Stimulated activated CD4-positive, alpha-beta T cell treated with anti-CD3 and anti-CD28 coated beads, Interleukin-4, amount 100 ng/mL, for 48 hours (primary cell): ENCODE measurements around the gene EPB41L1.

ENCODE experiments used
- DNase-seq, 2 donors: peaks; one replicate each; pipeline ENCODE4 v3.0.0-alpha.2; 2020; ENCODE audit warnings: low read depth in 2 of 2

The EPB41L1 gene

DNA sequence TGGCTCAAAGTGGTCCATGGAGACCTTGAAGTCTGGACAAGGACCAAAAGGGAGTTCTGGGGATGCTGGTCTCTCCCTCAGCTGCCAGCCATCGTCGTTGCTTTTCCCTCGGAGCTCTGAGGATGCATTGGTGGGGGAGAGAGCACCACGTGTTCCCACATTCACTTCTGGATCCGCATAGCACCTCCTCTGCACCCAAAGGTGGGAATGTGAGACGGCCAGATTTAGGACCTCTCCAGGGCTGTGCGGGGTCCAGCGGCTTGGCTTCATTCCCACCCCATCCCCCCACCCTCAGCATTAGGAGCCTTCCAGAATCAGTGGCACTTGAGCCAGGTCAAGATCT, 1.1 kb downstream of the EPB41L1 start:
- no peak for DNase-seq

DNA sequence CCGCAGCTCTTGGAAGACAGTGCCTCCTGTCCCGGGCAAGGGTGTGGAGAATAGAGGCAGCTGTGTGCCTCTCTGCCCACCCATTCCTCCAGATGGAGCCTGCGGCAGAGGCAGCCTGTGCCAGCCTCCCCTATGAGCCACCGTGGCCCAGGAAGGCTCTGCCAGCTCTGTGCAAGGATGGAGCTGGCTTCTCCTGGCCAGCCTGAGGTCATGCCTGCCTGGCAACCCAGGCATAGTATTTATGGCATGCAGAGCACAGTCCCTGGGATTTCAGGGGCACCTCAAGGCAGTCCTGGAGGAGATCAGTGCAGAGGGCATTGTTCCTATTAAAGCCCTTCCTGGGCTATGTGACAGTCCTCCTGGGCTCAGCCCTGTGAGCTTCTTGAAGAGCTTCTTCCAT, 1.5 kb downstream of the EPB41L1 start:
- DNase-seq: no peak

DNA sequence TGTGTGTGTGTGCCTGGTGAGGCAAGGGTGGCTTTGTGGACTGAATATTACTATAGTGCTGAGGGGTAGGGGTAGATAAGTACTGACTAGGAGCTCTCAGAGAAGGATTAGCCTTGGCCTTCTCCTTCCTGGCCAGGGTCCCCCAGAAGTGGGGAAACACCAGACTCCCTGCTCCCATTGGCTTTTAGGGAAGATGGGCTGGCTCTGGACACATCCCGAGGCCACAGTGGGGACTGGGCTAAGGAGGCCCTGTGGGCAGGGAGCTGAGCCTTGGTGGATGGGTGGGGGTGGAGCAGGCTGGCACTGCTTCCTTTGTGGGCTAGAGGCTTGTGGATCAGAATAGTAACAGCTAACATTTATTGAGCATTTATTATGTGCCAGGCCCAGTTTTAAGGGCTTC, 3.1 kb downstream of the EPB41L1 start:
- DNase-seq: no peak

DNA sequence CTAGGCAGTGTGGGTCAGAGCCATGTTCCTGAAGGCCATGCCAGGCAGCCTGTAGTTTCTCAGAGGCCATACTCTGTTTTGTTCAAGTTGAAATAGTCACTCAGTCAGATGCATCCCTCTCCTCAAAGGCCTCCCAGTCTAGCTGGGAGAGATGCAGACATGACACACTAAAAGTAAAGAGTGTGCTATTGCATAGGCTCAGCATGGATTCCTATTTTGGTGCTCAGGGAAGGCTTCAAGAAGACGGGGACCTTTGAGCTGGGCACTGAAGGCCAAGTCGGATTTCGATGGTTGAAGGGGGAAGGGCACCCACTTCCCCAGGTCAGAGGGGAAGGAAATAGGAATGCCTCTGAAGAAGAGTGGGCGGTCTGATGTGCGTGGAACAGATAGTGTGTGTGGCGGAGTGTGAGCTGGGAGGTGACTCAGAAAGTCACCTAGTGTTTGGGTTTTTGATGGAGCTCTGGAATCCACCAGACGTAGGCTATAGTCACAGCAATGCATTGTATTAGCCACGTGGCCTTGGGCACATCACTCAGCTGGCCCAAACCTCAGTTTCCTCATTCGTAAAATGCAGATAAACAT, 3.7 kb downstream of the EPB41L1 start:
- DNase-seq: no peak

DNA sequence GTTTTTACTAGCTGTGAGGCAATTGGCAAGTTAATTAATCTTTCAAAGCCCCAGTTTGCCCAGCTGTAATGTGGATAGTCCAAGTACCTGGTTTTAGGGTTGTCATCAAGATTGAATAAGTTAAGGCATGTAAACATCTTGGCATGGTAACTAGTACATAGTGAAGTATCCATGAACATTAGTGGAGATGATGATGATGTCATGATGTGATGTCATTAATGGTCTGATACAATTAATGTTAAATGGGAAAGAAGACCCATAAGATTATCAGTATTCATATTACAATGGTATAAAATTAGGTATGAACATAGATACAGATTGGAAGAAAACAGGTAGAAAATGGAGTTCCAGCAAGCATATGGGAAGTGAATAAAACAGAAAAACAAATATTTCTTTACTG, 5.3 kb downstream of the EPB41L1 start:
- DNase-seq: no peak

DNA sequence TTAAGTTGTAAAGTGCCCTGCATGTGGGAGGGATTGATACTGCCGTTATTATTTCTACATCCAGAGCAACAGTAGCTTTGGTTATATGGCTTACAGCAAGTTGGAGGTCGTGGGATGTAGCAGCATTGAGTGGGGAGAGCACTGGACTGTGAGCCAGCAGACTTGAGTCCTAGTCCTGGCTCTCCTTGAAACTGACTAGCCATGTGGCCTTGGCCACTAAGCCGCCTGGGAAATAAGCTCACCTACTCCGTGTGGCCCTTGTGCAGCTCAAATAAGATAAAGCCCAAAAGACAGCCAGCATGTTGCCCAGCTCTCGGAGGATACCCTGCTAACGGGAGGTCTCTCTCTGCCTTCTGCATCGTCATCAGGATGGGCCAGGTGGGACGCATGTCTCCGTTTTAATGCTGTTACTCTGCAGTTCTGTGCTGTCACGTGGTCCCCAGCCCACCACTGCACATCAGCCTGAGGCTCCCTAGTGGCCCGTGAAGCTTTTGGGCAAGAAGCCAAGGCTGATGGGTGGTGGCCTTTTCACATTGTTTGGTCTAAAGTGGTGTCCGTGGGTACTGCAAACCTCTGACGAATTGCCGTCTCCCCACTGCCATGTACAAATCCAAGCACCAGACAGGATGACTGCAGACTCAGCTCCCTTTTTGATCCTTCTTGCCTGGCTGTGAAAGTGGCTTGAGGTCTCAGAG, 7.9 kb downstream of the EPB41L1 start:
- DNase-seq: no peak

DNA sequence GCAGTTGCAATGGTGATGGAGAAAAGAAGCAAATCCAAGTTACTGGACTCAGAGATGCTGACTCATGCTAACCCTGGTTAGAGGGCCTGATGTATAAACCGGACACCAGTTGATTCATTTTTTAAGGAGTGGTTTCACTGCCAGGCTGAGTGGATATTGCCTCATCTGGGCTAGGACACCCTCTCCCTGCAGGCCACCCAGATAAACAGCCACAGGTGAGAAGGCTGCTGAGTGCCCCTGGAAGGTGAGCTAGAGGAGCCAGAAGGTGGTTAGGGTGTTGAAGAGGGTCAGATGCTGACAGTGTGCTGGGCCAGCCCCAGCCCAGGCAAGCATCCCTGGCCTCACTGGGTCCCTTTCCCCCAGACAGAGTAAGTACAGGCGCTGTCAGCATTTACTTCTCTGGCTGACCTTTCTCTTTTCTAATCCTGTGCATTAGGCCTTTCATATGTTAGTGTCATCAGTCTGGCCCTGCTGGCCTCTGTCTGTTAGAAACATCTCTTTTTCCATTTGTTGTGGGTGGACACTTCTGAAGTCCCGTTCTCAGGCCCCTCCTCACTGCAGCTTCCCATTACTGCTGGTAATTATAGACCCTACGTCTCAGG, 13.5 kb downstream of the EPB41L1 start:
- DNase-seq: no peak

DNA sequence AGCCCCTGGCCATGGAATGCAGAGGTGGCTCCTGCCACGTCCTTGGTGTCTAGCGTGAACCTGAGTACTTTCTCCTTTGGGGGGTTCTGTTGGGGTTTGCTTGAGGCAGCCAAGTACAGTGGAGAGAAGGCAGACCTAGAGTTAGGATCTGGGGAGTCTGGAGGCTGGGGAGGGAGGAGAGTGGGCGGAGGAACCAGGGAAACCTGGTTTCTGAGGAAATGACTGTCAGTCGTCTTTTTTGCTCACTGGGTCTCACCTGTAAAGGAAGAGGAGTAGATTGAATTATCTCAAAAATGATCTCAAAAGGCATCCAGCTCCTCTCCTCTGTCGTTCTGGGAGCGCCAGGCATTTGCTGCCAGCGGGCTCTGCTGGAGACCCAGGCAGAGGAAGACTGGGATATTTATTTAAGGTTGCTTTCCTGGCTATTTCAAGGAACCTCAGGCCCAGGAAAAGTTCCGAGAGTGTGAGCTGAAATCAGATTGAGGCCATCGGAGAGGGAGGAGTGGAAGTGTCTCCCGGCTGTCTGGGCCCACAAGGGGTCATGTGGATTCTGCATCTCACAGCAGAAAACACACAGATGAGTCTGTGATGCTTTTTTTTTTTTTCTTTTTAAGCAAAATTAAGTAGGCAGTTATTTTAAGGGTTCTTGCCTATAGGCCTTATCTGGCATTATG, 16.1 kb downstream of the EPB41L1 start:
- no peak for DNase-seq

DNA sequence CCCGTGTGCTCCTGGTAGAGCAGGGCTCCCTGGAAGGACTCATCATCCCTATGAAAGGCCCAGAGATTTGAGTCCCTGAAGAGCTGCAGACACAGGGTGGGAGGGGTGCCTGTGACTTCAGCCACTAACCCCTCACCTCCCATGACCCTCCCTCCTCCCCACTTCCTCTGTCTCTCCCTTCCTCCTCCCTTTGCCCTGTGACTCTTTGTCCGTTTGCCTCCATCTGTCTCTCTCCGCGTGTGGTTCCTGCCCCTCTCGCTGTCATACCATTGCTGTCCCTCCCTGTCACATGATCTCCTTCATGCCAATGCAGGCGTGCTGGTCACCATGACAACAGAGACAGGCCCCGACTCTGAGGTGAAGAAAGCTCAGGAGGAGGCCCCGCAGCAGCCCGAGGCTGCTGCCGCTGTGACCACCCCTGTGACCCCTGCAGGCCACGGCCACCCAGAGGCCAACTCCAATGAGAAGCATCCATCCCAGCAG, 19.0 kb downstream of the EPB41L1 start:
- DNase-seq: no peak

DNA sequence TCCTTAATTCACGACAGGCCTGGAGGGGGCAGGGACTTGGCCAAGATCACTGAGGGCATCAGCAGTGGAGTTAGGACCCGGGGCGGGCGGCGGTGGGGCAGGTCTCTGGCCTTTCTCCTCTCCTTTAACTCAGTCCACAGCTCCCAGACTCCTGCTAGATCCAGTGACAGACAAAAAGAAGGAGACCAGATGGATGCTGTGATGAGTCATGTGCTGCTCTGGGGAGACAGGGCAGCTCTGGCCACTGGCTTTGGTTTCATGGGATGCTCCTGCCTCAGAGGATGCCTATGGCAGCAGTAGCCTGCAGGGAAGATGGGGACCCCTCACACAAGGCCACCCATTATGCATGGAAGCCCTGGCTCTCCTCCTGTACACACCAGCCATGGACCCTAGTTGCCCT, 20.5 kb downstream of the EPB41L1 start:
- DNase-seq: no peak

DNA sequence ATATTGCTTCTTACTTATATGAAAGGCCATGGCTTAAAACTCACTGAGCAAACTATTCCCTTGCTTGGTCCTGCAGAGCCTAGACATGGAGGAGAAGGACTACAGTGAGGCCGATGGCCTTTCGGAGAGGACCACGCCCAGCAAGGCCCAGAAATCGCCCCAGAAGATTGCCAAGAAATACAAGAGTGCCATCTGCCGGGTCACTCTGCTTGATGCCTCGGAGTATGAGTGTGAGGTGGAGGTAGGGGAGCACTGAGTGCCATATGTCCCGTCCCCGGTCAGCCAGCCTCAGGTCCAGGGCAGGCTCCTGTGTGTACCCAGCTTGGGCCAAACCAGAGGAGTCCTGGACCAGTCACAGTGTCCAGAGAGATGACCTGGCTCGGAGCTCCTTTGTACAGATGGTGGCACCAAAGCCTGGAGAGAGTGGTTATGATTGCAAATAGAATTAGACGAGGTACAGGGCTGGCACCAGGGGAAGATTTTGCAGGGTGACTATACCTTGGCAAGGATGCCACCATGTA, 21.0 kb downstream of the EPB41L1 start:
- no peak for DNase-seq

DNA sequence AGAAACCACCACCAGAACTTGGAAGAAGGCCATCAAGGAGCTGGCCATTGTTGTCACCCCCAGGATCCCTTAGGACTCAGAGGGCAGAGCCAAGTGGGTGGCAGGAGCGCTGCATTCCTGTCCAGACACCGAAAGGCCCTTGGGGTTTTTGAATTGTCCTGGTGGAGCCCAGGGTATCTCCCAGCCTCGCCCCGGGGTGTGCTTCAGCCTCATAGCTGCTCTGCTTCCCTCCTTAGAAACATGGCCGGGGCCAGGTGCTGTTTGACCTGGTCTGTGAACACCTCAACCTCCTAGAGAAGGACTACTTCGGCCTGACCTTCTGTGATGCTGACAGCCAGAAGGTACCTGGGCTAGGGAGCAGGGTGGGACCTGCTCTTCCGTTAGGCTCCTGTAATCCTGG, 23.2 kb downstream of the EPB41L1 start:
- DNase-seq: no peak

DNA sequence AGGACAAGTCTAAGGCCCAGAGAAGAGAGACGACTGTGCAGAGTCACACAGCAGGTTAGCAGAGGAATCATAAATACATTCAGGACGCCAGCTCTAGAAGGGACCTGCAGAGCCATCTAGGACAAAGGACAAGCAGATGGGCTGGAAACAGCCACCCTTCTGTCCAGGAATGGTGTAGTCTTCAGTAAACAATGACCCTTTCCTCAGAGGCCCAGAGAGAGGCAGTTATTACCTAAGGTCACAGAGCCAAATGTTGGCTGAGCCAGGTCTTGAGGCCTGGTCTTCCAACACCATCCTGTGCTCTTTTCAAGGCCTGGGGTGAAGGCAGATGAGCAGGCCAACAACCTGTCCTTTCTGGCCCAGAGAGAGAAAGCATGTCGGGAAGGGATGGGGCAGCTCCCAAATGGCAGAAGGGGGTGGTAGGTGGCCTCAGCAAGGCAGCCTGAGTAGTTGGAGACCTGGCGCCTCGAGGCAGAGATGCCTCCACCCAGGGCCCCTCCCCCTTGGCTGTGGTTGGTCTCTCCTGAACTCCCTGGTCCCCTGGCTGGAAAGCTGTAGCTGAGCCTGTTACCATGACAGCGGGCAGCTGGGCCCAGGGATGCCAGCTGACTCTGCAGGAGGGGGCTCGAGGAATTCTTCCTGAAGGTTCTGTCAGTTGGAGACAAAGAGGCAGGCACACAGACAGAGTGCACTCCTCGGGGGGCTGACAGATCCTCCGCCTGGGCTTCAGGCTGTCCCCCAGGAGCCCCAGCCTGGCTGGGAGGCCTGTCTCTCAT, 24.8 kb downstream of the EPB41L1 start:
- DNase-seq: no peak

DNA sequence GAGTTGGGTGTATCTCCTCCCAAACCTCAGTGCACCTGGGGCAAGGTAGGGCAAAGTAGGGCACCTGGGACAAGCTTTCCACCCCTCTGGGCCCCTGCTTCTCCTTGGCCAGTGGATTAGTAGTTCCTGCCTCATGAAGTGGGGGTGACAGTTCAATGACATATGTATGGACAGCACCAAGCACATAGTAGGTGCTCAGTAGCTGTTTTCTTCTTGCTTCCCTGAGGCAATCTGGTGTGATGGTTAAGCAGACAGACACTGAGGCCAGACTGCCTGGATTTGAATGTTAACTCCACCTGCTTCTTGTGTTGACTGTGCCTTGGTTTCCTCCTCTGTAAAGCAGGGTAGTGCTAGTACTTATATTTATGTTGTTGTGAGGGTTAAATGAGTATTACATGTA, 25.8 kb downstream of the EPB41L1 start:
- no peak for DNase-seq

DNA sequence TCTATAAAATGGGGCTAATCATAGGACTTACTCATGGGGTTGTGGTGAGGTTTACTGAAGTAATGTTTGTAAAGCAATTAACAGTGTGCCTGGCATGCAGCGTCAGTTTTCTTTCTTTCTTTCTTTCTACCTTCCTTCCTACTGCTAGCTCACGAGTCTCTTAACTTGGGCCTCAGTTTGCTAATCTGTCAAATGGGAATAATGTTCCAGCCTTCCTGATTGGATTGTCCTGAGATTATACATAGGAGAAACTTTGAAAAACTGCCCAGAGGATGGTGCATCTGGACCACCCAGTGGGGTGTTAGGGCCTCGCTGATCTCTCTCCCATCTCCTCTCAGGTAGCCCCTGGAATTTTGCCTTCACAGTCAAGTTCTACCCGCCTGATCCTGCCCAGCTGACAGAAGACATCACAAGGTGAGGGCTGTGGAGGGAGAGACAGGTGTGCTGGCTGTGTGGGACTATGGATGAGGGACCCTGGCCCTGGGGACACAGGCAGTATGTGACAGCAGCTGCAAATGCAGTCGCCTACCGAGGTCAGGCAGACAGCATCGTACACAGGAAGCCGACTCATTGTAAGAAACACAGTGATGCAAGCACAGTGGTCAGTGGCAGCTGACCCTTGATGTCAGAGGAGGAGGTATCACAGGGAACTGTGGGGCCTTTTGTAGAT, 27.5 kb downstream of the EPB41L1 start:
- DNase-seq: no peak

DNA sequence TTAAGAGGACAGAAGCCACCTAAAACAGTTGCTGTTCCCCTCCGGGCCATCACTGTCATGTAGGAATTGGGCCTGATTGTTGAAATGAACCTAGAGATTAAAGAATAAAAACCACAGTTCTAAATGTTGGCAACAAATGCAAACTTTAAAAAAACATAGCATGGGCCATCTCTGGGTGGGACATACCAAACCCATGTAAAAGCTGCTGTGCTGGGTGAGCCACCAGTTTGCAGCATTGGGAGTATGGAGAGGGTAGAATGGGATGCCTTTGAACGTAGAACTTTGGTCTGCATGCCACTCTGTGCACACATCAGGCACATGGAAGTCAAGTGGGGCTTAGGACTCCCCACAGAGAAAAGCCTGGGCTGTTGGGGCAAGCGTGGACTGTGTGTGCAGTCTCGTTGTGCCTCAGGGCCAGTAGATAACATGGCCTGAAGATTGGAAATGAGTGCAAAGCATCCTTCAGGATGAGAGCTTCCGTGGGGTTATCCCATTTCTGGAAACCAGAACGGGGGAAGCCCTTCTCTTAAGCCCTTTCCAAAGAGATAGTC, 28.1 kb downstream of the EPB41L1 start:
- DNase-seq: no peak

DNA sequence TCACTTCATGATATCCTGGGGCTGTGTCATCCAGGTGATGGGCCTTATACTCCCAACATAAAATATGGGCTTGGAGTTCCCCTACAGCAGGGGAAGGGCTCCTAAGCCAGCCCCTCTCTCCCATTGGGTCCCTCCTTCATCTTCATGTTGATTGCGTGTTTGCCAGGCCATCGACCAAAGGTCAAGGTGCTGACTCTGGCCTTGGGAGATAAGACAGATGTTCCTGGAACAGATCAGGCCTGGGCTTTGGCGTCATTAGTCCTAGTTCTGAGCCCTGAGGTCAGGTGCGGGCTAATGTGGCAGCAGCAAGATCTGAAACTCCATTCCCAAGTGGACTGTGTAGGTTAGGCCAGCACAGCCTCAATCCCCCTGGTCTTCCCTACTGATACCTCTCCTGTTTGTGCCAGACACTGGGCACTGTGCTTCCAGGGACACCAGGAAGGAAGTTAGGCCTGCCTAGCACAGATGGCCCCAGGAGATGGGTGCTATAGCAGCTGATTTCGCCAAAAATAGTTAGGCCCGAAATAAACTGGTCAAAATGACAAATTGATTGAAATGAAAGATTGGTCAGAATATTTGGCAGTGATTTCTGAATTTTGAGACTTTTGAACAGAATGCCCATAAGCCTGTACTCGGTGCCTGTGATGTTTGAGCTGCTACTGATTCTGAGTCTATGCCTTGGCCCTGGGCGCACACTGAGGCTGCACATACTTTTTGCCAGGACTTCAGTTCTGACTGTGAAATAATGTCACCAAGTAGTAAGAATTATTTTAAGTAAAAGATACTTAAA, 28.8 kb downstream of the EPB41L1 start:
- no peak for DNase-seq

DNA sequence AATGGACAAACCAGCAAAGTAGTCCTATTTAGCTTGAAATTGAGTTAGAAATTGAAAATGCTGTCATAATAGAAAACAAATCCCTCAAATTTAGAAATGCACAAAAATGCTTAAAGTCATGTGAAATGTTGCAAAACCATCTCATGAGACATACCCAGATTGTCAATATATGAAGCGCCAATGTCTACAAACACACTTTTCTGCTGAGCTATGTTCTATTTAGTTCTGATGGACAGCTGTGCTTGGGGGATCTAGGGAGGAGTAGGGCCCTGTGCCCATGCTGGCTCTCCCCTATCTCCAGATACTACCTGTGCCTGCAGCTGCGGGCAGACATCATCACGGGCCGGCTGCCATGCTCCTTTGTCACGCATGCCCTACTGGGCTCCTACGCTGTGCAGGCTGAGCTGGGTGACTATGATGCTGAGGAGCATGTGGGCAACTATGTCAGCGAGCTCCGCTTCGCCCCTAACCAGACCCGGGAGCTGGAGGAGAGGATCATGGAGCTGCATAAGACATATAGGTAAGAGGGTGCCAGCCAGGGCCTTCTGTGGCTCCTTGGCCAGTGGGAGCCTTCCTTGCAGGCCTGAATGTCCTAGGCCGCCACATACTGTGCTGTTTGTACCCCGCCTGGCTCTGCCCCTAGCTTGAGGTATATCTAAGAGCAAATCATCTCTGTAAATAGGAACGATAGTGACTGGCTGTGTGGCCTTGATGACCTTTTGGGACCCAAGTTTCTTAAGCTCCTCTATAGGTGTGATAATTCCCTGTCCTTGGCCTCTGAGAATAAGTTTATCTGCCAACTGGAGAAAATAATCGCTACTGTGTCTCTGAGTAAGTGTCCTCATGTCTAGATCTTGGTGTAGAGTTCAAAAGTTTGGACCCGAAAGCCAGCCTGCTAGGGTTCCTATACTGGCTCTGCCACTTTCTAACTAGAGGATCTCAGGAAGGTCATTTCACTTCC, 30.6 kb downstream of the EPB41L1 start:
- no peak for DNase-seq
